HEK293 (cell line): Measurements from ENCODE around the gene POLR2C.

ENCODE experiments used
- CTCF ChIA-PET: fragments of 350-600 bp; formaldehyde crosslinking; extraction: SDS; loops from one replicate; lab custom pipeline; 2021; ENCODE audit warnings: antibody characterized with exemption; lab: Yijun Ruan, JAX
- POLR2A ChIA-PET: fragments of 300-600 bp; formaldehyde crosslinking; extraction: SDS; loops from one replicate; lab custom pipeline; 2020; ENCODE audit warnings: antibody characterized with exemption, inconsistent platforms; lab: Yijun Ruan, JAX
- H3K27ac ChIP-seq: fragments of 200-500 bp; sonication (Bioruptor generic); 2 replicates; pipeline ENCODE4 v1.5.1; 2014; ENCODE audit warnings: low read depth, low read length, control low read depth, inconsistent platforms; ENCODE audit errors: extremely low read depth
- H3K36me3 ChIP-seq, 2 experiments: fragments of 200-500 bp in 1 of 2; sonication (Bioruptor generic) in 1 of 2; 1 replicate in 1 of 2; 2 replicates in 1 of 2; pipeline ENCODE4 v1.5.1; 2014 to 2017; ENCODE audit warnings: inconsistent platforms in 2 of 2, low read length in 2 of 2; ENCODE audit not compliant: control insufficient read depth in 2 of 2, insufficient read depth in 1 of 2
- H3K4me1 ChIP-seq: fragments of 200-500 bp; sonication (Bioruptor generic); 2 replicates; pipeline ENCODE4 v1.5.1; 2014; ENCODE audit warnings: mild to moderate bottlenecking, low read length, inconsistent platforms; ENCODE audit not compliant: control insufficient read depth, insufficient read depth
- H3K4me3 ChIP-seq: 2 replicates; pipeline ENCODE4 v1.5.1; 2011; ENCODE audit warnings: low read depth, mild to moderate bottlenecking, control low read depth, low read length, moderate library complexity
- H3K9me3 ChIP-seq: fragments of 200-500 bp; sonication (Bioruptor generic); 2 replicates; pipeline ENCODE4 v1.5.1; 2014; ENCODE audit warnings: low read depth, low read length, inconsistent platforms; ENCODE audit not compliant: control insufficient read depth, insufficient read depth
- PRDM1 ChIP-seq: fragments of 450-650 bp; formaldehyde crosslinking; IDR thresholded peaks from 2 replicates; pipeline ENCODE4; 2016; ENCODE audit warnings: missing biosample characterization, missing genetic modification characterization
- ZBTB17 ChIP-seq: fragments of 450-650 bp; formaldehyde crosslinking; IDR thresholded peaks from 2 replicates; pipeline ENCODE4 v1.5.1; 2016; ENCODE audit warnings: missing biosample characterization, missing genetic modification characterization
- ZBTB7A ChIP-seq: fragments of 450-650 bp; formaldehyde crosslinking; IDR thresholded peaks from 2 replicates; pipeline ENCODE4 v1.5.1; 2016; ENCODE audit warnings: low read depth, missing biosample characterization, missing genetic modification characterization
- ZIC2 ChIP-seq: fragments of 450-650 bp; formaldehyde crosslinking; IDR thresholded peaks from 2 replicates; pipeline ENCODE4 v1.5.1; 2016; ENCODE audit warnings: missing biosample characterization, missing genetic modification characterization
- ZNF140 ChIP-seq: fragments of 450-650 bp; formaldehyde crosslinking; IDR thresholded peaks from 2 replicates; pipeline ENCODE4 v1.5.1; 2016; ENCODE audit warnings: missing biosample characterization, missing genetic modification characterization
- ZNF184 ChIP-seq: fragments of 450-650 bp; IDR thresholded peaks from 2 replicates; pipeline ENCODE4 v1.5.1; 2018; ENCODE audit warnings: missing biosample characterization, mild to moderate bottlenecking, missing genetic modification characterization
- ZNF302 ChIP-seq: fragments of 450-650 bp; formaldehyde crosslinking; IDR thresholded peaks from 2 replicates; pipeline ENCODE4 v1.5.1; 2016; ENCODE audit warnings: missing biosample characterization, missing genetic modification characterization, low read depth
- ZNF341 ChIP-seq: fragments of 450-650 bp; formaldehyde crosslinking; IDR thresholded peaks from 2 replicates; pipeline ENCODE4; 2016; ENCODE audit warnings: low read depth, missing biosample characterization, missing genetic modification characterization
- ZNF426 ChIP-seq: fragments of 450-650 bp; formaldehyde crosslinking; IDR thresholded peaks from 2 replicates; pipeline ENCODE4 v1.5.1; 2017; ENCODE audit warnings: missing biosample characterization, missing genetic modification characterization, mild to moderate bottlenecking, inconsistent platforms, moderate library complexity
- ZNF558 ChIP-seq: fragments of 450-650 bp; formaldehyde crosslinking; IDR thresholded peaks from 2 replicates; pipeline ENCODE4 v1.5.1; 2016; ENCODE audit warnings: missing biosample characterization, missing genetic modification characterization
- ZNF600 ChIP-seq: fragments of 450-650 bp; formaldehyde crosslinking; IDR thresholded peaks from 2 replicates; pipeline ENCODE4 v1.5.1; 2016; ENCODE audit warnings: missing biosample characterization, missing genetic modification characterization
- ZNF658 ChIP-seq: fragments of 450-650 bp; formaldehyde crosslinking; IDR thresholded peaks from 2 replicates; pipeline ENCODE4; 2016; ENCODE audit warnings: missing biosample characterization, missing genetic modification characterization
- ZNF660 ChIP-seq: fragments of 450-650 bp; IDR thresholded peaks from 2 replicates; pipeline ENCODE4 v1.5.1; 2018; ENCODE audit warnings: missing biosample characterization, mild to moderate bottlenecking, missing genetic modification characterization
- ZNF701 ChIP-seq: fragments of 450-650 bp; formaldehyde crosslinking; IDR thresholded peaks from 2 replicates; pipeline ENCODE4 v1.5.1; 2016; ENCODE audit warnings: missing biosample characterization, missing genetic modification characterization
- ZNF707 ChIP-seq: fragments of 450-650 bp; formaldehyde crosslinking; IDR thresholded peaks from 2 replicates; pipeline ENCODE4 v1.5.1; 2016; ENCODE audit warnings: missing biosample characterization, missing genetic modification characterization
- ZNF791 ChIP-seq: fragments of 450-650 bp; formaldehyde crosslinking; IDR thresholded peaks from 2 replicates; pipeline ENCODE4 v1.5.1; 2016; ENCODE audit warnings: missing biosample characterization, missing genetic modification characterization
- ZSCAN30 ChIP-seq: fragments of 450-650 bp; IDR thresholded peaks from 2 replicates; pipeline ENCODE4 v1.5.1; 2018; ENCODE audit warnings: missing biosample characterization, mild to moderate bottlenecking, missing genetic modification characterization, moderate library complexity
- TF ChIP-seq, protein P1 (sequence below): fragments of 450-650 bp; formaldehyde crosslinking; IDR thresholded peaks from 2 replicates; pipeline ENCODE4 v1.5.1; 2016; ENCODE audit warnings: missing biosample characterization, missing genetic modification characterization
- TF ChIP-seq, protein P2 (sequence below): fragments of 450-650 bp; formaldehyde crosslinking; IDR thresholded peaks from 2 replicates; pipeline ENCODE4 v1.5.1; 2017; ENCODE audit warnings: missing biosample characterization, mild to moderate bottlenecking, missing genetic modification characterization, moderate library complexity
- TF ChIP-seq, protein P3 (sequence below): fragments of 450-650 bp; formaldehyde crosslinking; IDR thresholded peaks from 2 replicates; pipeline ENCODE4 v1.5.0; 2017; ENCODE audit warnings: missing biosample characterization, missing genetic modification characterization, borderline replicate concordance
- TF ChIP-seq, protein P4 (sequence below): fragments of 450-650 bp; formaldehyde crosslinking; IDR thresholded peaks from 2 replicates; pipeline ENCODE4 v1.5.1; 2016; ENCODE audit warnings: missing biosample characterization, missing genetic modification characterization
- TF ChIP-seq, protein P5 (sequence below): fragments of 450-650 bp; formaldehyde crosslinking; IDR thresholded peaks from 2 replicates; pipeline ENCODE4 v1.5.1; 2016; ENCODE audit warnings: missing biosample characterization, missing genetic modification characterization
- TF ChIP-seq, protein P6 (sequence below): fragments of 450-650 bp; formaldehyde crosslinking; IDR thresholded peaks from 2 replicates; pipeline ENCODE4 v1.5.1; 2016; ENCODE audit warnings: missing biosample characterization, missing genetic modification characterization, low read depth
- TF ChIP-seq, protein P7 (sequence below): fragments of 450-650 bp; formaldehyde crosslinking; IDR thresholded peaks from 2 replicates; pipeline ENCODE4 v1.5.1; 2016; ENCODE audit warnings: missing biosample characterization, missing genetic modification characterization

Gene POLR2C

DNA sequence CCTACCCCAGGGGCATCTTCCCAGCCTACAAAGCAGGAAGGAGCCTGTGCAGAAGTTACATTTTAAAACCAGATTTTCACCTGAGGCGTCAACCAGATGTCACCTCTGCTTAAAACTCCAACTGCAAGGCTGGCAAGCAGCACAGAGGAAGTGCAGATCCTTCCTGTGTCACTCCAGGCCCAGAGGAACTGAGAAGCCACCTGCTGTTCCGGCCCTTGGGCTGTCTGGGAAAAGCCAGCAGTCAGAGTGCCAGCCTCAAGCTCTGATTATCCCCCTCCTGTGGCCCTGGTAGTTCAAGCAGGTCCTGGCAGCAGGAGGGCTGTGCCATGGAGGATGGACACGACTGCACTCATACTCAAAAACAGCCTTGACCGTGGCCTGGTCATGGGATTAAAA, 10.2 kb downstream of the POLR2C start:
- POLR2A ChIA-PET: interaction anchor here (1.7 to 2.5 kb wide), 2 partner anchors 10 to 25 kb away, joined by 5 to 16 read pairs; partner anchors contain the start of genes CIAPIN1, COQ9 and POLR2C
- no peak overlapping the region for H3K27ac ChIP-seq

DNA sequence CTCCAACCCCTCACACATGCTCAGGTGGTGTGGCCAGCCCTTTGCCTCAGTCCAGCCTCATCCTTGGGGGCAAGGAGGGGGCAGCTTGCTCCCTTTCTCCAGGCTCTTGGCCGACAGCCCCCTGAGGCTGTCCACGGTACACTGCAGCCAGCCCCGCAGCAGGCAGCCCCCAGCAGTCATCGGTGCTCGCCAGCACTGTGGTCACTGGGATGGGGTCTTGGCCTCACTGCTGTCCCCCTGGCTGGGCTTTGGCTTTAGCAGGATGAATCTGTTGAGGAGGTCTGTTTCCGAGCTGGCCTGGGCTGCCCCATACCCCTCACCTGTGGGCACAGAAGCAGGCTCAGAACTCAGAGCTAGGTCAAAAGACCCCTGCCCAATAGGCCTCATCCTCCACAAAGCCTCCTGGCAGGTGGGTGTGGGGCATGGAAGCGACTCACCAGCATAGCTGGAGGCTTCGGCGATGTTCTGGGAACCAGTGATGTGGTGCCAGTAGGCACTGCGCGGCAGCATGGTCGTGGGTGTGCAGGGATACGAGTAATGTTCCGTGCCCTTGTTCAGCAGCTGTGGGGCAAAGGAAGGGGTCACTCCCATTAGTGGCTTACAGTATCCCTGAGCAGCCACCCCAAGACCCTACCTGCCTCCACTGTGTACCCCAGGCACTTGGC, 10.8 kb downstream of the POLR2C start:
- H3K27ac ChIP-seq: no peak overlapping the region
- ChIA-PET CTCF (interaction anchor here (0.6 to 4.2 kb wide), 3 partner anchors 11 to 1062 kb away, joined by 3 to 24 read pairs (median 20); partner anchors contain the start of gene POLR2C), POLR2A (interaction anchor here (1.7 to 2.5 kb wide), 2 partner anchors 11 to 26 kb away, joined by 5 to 16 read pairs; partner anchors contain the start of genes CIAPIN1, COQ9 and POLR2C)
- no peaks in the 10 kb centered on the region for H3K4me1 ChIP-seq
- H3K36me3 ChIP-seq: peaks cover 0 to 68% of the 10 kb centered on the region in 2 experiments; a peak in 1 of 3 replicates
- H3K4me3 ChIP-seq: no peak overlapping the region
- H3K9me3 ChIP-seq: no peaks in the 10 kb centered on the region
- TF ChIP-seq ZNF701 (tag by site-specific recombination) (no peak), ZNF707 (tag by site-specific recombination) (no peak), ZSCAN30 (tag by site-specific recombination) (no peak), ZNF184 (tag by site-specific recombination) (no peak), ZBTB7A (tag by site-specific recombination) (no peak)
- TF ChIP-seq, protein P1, sequence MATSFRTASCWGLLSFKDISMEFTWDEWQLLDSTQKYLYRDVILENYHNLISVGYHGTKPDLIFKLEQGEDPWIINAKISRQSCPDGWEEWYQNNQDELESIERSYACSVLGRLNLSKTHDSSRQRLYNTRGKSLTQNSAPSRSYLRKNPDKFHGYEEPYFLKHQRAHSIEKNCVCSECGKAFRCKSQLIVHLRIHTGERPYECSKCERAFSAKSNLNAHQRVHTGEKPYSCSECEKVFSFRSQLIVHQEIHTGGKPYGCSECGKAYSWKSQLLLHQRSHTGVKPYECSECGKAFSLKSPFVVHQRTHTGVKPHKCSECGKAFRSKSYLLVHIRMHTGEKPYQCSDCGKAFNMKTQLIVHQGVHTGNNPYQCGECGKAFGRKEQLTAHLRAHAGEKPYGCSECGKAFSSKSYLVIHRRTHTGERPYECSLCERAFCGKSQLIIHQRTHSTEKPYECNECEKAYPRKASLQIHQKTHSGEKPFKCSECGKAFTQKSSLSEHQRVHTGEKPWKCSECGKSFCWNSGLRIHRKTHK (tag by site-specific recombination): no peak
- TF ChIP-seq, protein P2, sequence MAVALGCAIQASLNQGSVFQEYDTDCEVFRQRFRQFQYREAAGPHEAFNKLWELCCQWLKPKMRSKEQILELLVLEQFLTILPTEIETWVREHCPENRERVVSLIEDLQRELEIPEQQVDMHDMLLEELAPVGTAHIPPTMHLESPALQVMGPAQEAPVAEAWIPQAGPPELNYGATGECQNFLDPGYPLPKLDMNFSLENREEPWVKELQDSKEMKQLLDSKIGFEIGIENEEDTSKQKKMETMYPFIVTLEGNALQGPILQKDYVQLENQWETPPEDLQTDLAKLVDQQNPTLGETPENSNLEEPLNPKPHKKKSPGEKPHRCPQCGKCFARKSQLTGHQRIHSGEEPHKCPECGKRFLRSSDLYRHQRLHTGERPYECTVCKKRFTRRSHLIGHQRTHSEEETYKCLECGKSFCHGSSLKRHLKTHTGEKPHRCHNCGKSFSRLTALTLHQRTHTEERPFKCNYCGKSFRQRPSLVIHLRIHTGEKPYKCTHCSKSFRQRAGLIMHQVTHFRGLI (tag by site-specific recombination): no peak
- TF ChIP-seq, protein P3, sequence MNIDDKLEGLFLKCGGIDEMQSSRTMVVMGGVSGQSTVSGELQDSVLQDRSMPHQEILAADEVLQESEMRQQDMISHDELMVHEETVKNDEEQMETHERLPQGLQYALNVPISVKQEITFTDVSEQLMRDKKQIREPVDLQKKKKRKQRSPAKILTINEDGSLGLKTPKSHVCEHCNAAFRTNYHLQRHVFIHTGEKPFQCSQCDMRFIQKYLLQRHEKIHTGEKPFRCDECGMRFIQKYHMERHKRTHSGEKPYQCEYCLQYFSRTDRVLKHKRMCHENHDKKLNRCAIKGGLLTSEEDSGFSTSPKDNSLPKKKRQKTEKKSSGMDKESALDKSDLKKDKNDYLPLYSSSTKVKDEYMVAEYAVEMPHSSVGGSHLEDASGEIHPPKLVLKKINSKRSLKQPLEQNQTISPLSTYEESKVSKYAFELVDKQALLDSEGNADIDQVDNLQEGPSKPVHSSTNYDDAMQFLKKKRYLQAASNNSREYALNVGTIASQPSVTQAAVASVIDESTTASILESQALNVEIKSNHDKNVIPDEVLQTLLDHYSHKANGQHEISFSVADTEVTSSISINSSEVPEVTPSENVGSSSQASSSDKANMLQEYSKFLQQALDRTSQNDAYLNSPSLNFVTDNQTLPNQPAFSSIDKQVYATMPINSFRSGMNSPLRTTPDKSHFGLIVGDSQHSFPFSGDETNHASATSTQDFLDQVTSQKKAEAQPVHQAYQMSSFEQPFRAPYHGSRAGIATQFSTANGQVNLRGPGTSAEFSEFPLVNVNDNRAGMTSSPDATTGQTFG: no peak
- TF ChIP-seq, protein P4, sequence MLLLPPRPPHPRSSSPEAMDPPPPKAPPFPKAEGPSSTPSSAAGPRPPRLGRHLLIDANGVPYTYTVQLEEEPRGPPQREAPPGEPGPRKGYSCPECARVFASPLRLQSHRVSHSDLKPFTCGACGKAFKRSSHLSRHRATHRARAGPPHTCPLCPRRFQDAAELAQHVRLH (tag by site-specific recombination): no peak

More for the DNA sequence above, 10.2 kb downstream of the POLR2C start:
- H3K36me3 ChIP-seq: peaks cover 3 to 74% of the 10 kb centered on the region in 2 experiments
- H3K9me3 ChIP-seq: no peaks in the 10 kb centered on the region
- H3K4me3 ChIP-seq: no peak overlapping the region
- no peaks in the 10 kb centered on the region for H3K4me1 ChIP-seq
- CTCF ChIA-PET: interaction anchor here (3.8 to 4.2 kb wide), 2 partner anchors 10 to 47 kb away, joined by 20 to 24 read pairs; partner anchors contain the start of gene POLR2C
- peak; percentile 76 for TF ChIP-seq ZIC2 (tag by site-specific recombination)
- TF ChIP-seq ZNF658 (tag by site-specific recombination): no peak
- TF ChIP-seq ZNF791: no peak
- peak; percentile 87 for TF ChIP-seq ZNF600 (tag by site-specific recombination)
- peak; percentile 59; the same call in 1 of the 2 replicates for TF ChIP-seq ZNF341
- TF ChIP-seq ZNF660 (tag by site-specific recombination): no peak
- TF ChIP-seq, protein P5, sequence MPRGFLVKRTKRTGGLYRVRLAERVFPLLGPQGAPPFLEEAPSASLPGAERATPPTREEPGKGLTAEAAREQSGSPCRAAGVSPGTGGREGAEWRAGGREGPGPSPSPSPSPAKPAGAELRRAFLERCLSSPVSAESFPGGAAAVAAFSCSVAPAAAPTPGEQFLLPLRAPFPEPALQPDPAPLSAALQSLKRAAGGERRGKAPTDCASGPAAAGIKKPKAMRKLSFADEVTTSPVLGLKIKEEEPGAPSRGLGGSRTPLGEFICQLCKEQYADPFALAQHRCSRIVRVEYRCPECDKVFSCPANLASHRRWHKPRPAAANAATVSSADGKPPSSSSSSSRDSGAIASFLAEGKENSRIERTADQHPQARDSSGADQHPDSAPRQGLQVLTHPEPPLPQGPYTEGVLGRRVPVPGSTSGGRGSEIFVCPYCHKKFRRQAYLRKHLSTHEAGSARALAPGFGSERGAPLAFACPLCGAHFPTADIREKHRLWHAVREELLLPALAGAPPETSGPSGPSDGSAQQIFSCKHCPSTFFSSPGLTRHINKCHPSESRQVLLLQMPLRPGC (tag by site-specific recombination): no peak
- no peak for TF ChIP-seq ZNF558 (tag by site-specific recombination)
- TF ChIP-seq ZNF302 (tag by site-specific recombination): no peak
- TF ChIP-seq, protein P6, sequence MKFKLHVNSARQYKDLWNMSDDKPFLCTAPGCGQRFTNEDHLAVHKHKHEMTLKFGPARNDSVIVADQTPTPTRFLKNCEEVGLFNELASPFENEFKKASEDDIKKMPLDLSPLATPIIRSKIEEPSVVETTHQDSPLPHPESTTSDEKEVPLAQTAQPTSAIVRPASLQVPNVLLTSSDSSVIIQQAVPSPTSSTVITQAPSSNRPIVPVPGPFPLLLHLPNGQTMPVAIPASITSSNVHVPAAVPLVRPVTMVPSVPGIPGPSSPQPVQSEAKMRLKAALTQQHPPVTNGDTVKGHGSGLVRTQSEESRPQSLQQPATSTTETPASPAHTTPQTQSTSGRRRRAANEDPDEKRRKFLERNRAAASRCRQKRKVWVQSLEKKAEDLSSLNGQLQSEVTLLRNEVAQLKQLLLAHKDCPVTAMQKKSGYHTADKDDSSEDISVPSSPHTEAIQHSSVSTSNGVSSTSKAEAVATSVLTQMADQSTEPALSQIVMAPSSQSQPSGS (tag by site-specific recombination): no peak
- TF ChIP-seq PRDM1 (tag by site-specific recombination): no peak
- TF ChIP-seq, protein P7, sequence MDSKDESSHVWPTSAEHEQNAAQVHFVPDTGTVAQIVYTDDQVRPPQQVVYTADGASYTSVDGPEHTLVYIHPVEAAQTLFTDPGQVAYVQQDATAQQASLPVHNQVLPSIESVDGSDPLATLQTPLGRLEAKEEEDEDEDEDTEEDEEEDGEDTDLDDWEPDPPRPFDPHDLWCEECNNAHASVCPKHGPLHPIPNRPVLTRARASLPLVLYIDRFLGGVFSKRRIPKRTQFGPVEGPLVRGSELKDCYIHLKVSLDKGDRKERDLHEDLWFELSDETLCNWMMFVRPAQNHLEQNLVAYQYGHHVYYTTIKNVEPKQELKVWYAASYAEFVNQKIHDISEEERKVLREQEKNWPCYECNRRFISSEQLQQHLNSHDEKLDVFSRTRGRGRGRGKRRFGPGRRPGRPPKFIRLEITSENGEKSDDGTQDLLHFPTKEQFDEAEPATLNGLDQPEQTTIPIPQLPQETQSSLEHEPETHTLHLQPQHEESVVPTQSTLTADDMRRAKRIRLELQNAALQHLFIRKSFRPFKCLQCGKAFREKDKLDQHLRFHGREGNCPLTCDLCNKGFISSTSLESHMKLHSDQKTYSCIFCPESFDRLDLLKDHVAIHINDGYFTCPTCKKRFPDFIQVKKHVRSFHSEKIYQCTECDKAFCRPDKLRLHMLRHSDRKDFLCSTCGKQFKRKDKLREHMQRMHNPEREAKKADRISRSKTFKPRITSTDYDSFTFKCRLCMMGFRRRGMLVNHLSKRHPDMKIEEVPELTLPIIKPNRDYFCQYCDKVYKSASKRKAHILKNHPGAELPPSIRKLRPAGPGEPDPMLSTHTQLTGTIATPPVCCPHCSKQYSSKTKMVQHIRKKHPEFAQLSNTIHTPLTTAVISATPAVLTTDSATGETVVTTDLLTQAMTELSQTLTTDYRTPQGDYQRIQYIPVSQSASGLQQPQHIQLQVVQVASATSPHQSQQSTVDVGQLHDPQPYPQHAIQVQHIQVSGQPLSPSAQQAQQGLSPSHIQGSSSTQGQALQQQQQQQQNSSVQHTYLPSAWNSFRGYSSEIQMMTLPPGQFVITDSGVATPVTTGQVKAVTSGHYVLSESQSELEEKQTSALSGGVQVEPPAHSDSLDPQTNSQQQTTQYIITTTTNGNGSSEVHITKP (tag by site-specific recombination): 0 out of 2 replicates have a peak, but pooled peaks have one; percentile 8
- peak; percentile 35; the same call in 1 of the 2 replicates for TF ChIP-seq ZBTB17
- TF ChIP-seq ZNF140 (tag by site-specific recombination): no peak
- TF ChIP-seq ZNF426 (tag by site-specific recombination): no peak
- TF ChIP-seq, all 188 proteins: peak for 5
